ENCODE results near the gene MBD1. TPM values are rescaled to one million over a fixed set of nuclear protein-coding genes. Genes with fewer than 3 reads are reported as not detected.

The MBD1 gene
- total RNA-seq, 1 experiment from 2014 or later, result 58.1 TPM

GRCh38 chr18:50262977-50263376 lies 18.3 kb downstream of the MBD1 start:
- Histone ChIP-seq H3K4ac (ENCODE audit: low read depth, low read length) (no peak overlapping the region), H3K4me2 (ENCODE audit: insufficient read depth, insufficient read length, low read length) (no peak overlapping the region), H2BK120ac (ENCODE audit: low read depth, low read length, poor library complexity, severe bottlenecking) (no peak overlapping the region), H3T11ph (ENCODE audit: low read length) (no peak overlapping the region), H3K9ac (ENCODE audit: extremely low read depth, insufficient read length, low read length) (no peak overlapping the region), H4K20me1 (ENCODE audit: control insufficient read depth, insufficient read depth, insufficient read length) (no peaks in the 10 kb centered on the region), H3K79me1 (ENCODE audit: insufficient read depth, low read depth, low read length, poor library complexity, severe bottlenecking) (no peaks in the 10 kb centered on the region), H4K91ac (ENCODE audit: insufficient read length, low read depth, low read length) (no peak overlapping the region), H3K79me2 (ENCODE audit: insufficient read depth, low read length) (no peaks in the 10 kb centered on the region), H3K23ac (ENCODE audit: insufficient read length, low read depth, low read length) (no peak overlapping the region), H4K8ac (replicated peaks; ENCODE audit: insufficient read length, low read depth, low read length) (no peak overlapping the region), H3K27me3 (ENCODE audit: insufficient read depth, low read length) (no peaks in the 10 kb centered on the region), H2AK5ac (ENCODE audit: insufficient read length, low read length) (no peak overlapping the region), H4K5ac (ENCODE audit: insufficient read length, low read depth, low read length) (no peak overlapping the region), H2BK20ac (ENCODE audit: low read depth, low read length, poor library complexity, severe bottlenecking) (no peak overlapping the region), H2AFZ (ENCODE audit: low read length) (no peak overlapping the region), H3K14ac (ENCODE audit: insufficient read depth, low read length) (no peak overlapping the region), H2BK5ac (ENCODE audit: insufficient read length, low read length) (no peak overlapping the region), H3K27ac (ENCODE audit: insufficient read length, low read depth, low read length) (no peak overlapping the region), H2BK15ac (ENCODE audit: low read depth, low read length) (no peak overlapping the region), H3K4me1 (ENCODE audit: insufficient read depth, low read length) (no peaks in the 10 kb centered on the region), H2BK12ac (ENCODE audit: insufficient read length, low read depth, low read length) (no peak overlapping the region), H3K18ac (ENCODE audit: insufficient read length, low read depth, low read length) (no peak overlapping the region), H3K9me3 (ENCODE audit: control insufficient read depth, low read depth, low read length) (no peaks in the 10 kb centered on the region), H3K23me2 (ENCODE audit: insufficient read length, low read depth, low read length, poor library complexity, severe bottlenecking) (no peaks in the 10 kb centered on the region), H3K56ac (ENCODE audit: insufficient read length, low read depth, low read length) (no peak overlapping the region)
- Mint-ChIP-seq H3K36me3 (ENCODE audit: insufficient read depth in 1 of 3, low read depth in 3 of 3) (peaks cover 0 to 2% (median 2%) of the 10 kb centered on the region in 3 experiments; a peak in 3 of 7 replicates), H3K4me1 (peaks cover 4 to 8% of the 10 kb centered on the region in 2 experiments; a peak in 3 of 4 replicates), H3K4me3 (no peak overlapping the region), H3K9me3 (no peaks in the 10 kb centered on the region), H3K27me3 (ENCODE audit: low read depth) (peaks cover 6% of the 10 kb centered on the region), H3K27ac (no peak overlapping the region)
- DNase-seq, result no peak
- no peak for TF ChIP-seq CTCF (conservative IDR thresholded peaks at IDR 0.05)
